GM12878 (cell line): ENCODE data around the gene SBNO1. TPM values are rescaled to one million over a fixed set of nuclear protein-coding genes. Genes with fewer than 3 reads are reported as not detected.

Source experiments
- BCLAF1 ChIP-seq: fragments of 450-650 bp; IDR thresholded peaks from 2 replicates; pipeline ENCODE4 v1.6.1; 2017; ENCODE audit warnings: antibody characterized with exemption, mild to moderate bottlenecking, moderate library complexity
- CREB1 ChIP-seq: IDR thresholded peaks from 2 replicates; pipeline ENCODE4 v1.6.1; 2012; ENCODE audit warnings: low read depth, mild to moderate bottlenecking, inconsistent platforms
- CREM ChIP-seq: IDR thresholded peaks from 2 replicates; pipeline ENCODE4 v1.6.1; 2014; ENCODE audit warnings: antibody characterized with exemption, low read depth
- CTCF ChIP-seq, 3 experiments: IDR thresholded peaks in 2 of 3; conservative IDR thresholded peaks in 1 of 3; 2 replicates each; pipeline ENCODE4 v1.5.1; 2011; ENCODE audit warnings: low read depth in 3 of 3, low read length in 3 of 3, mild to moderate bottlenecking in 3 of 3, control low read depth in 2 of 3, moderate library complexity in 2 of 3, inconsistent platforms in 1 of 3, mixed read lengths in 1 of 3; ENCODE audit not compliant: control insufficient read depth in 2 of 3, insufficient read depth in 1 of 3; ENCODE audit errors: extremely low read depth in 1 of 3
- EED ChIP-seq: sonication (generic); IDR thresholded peaks from 2 replicates; pipeline ENCODE4 v1.6.1; 2016; ENCODE audit warnings: antibody characterized with exemption, low read depth
- FOXM1 ChIP-seq: IDR thresholded peaks from 2 replicates; pipeline ENCODE4 v1.6.1; 2012; ENCODE audit warnings: low read depth, mild to moderate bottlenecking, inconsistent platforms, low read length, moderate library complexity
- GATAD2B ChIP-seq: fragments of 450-650 bp; conservative IDR thresholded peaks from 2 replicates; pipeline ENCODE4 v1.6.1; 2017; ENCODE audit warnings: low read depth, mild to moderate bottlenecking, moderate library complexity
- IRF4 ChIP-seq: IDR thresholded peaks from 2 replicates; pipeline ENCODE4 v1.6.1; 2011; ENCODE audit warnings: low read depth, low read length
- MTA2 ChIP-seq: fragments of 450-650 bp; IDR thresholded peaks from 2 replicates; pipeline ENCODE4 v1.6.1; 2016; ENCODE audit warnings: low read depth, mild to moderate bottlenecking, moderate library complexity
- PAX8 ChIP-seq: fragments of 450-650 bp; IDR thresholded peaks from 2 replicates; pipeline ENCODE4 v1.6.1; 2017; ENCODE audit warnings: mild to moderate bottlenecking, moderate library complexity
- POLR2A ChIP-seq: IDR thresholded peaks from 2 replicates; pipeline ENCODE4 v1.6.1; 2011; ENCODE audit warnings: low read depth, mild to moderate bottlenecking, low read length
- POLR2AphosphoS2 ChIP-seq: IDR thresholded peaks from 2 replicates; pipeline ENCODE4 v1.6.1; 2011; ENCODE audit warnings: low read depth, mild to moderate bottlenecking, low read length, improper control_type of control experiment, moderate library complexity
- RCOR1 ChIP-seq: conservative IDR thresholded peaks from 2 replicates; pipeline ENCODE4 v1.6.1; 2012; ENCODE audit warnings: low read depth, low read length, improper control_type of control experiment
- RFX5 ChIP-seq: IDR thresholded peaks from 2 replicates; pipeline ENCODE4 v1.6.1; 2011; ENCODE audit warnings: low read depth, low read length, improper control_type of control experiment
- SMARCA5 ChIP-seq: fragments of 450-650 bp; IDR thresholded peaks from 2 replicates; pipeline ENCODE4 v1.6.1; 2017; ENCODE audit warnings: mild to moderate bottlenecking
- SUPT20H ChIP-seq: IDR thresholded peaks from 2 replicates; pipeline ENCODE4 v1.6.1; 2011; ENCODE audit warnings: low read depth, mild to moderate bottlenecking, low read length, moderate library complexity, borderline replicate concordance; ENCODE audit not compliant: control insufficient read depth
- SUZ12 ChIP-seq: fragments of 200-600 bp; sonication (generic); IDR thresholded peaks from one replicate; pipeline ENCODE4 v1.6.1; 2018; ENCODE audit warnings: antibody characterized with exemption, mild to moderate bottlenecking; ENCODE audit not compliant: unreplicated experiment
- YBX1 ChIP-seq: fragments of 450-650 bp; IDR thresholded peaks from 2 replicates; pipeline ENCODE4 v1.6.1; 2016; ENCODE audit warnings: antibody characterized with exemption
- YY1 ChIP-seq: IDR thresholded peaks from 2 replicates; pipeline ENCODE4 v1.6.1; 2011; ENCODE audit warnings: low read depth, mild to moderate bottlenecking, low read length
- ZBTB11 ChIP-seq: fragments of 450-650 bp; formaldehyde crosslinking; IDR thresholded peaks from 2 replicates; pipeline ENCODE4 v1.5.0; 2022; ENCODE audit warnings: mild to moderate bottlenecking, missing genetic modification characterization
- polyA plus RNA-seq, 11 experiments: library from polyadenylated mRNA; depleted of rRNA in 4 of 11; unstranded in 6 of 11; stranded (reverse) in 5 of 11; fragments of >200 nt; fragmentation: Nextera tagmentation in 4 of 11; fragmentation: Illumina TruSeq in 1 of 11; extraction: Ambion mirVana in 4 of 11; extraction: Trizol in 1 of 11; gene quantifications; 1 replicate in 1 of 11; 2 replicates in 10 of 11; pipeline versions ENCODE4 v1.2.1 to v1.2.3, GENCODE V29; 2011 to 2016; ENCODE audit warnings: inconsistent platforms in 2 of 11, missing spikeins in 2 of 11, low read depth in 1 of 11
- total RNA-seq, 4 experiments: library from RNA; depleted of rRNA in 3 of 4; stranded (reverse); fragments of >200 nt in 3 of 4; fragmentation: Illumina TruSeq in 1 of 4; extraction: Trizol in 1 of 4; gene quantifications; 2 replicates each; pipeline versions ENCODE4 v1.2.1 to v1.2.3, GENCODE V29; 2013 to 2021

Gene SBNO1
- total and polyA plus RNA-seq, 10 of the 15 experiments (the other 5 are each of a cell fraction or from before 2014, with no cell fraction given) = 7.5 to 39.7 (median 20.9) TPM

GRCh38 chr12:123269395-123269892 lies 95.2 kb downstream of the SBNO1 start (continued):
- TF ChIP-seq CTCF (IDR thresholded peaks at IDR 0.05 in 2 of 3, conservative IDR thresholded peaks at IDR 0.05 in 1 of 3; ENCODE audit: control insufficient read depth in 2 of 3, extremely low read depth in 1 of 3, insufficient read depth in 1 of 3, low read depth in 3 of 3, low read length in 3 of 3) = peak in 2 of 3 experiments; percentile 19 to 21; a peak in 2 of 6 replicates
- TF ChIP-seq SUZ12 = no peak
- TF ChIP-seq CREB1 = 0 out of 2 replicates have a peak, but pooled peaks have one; percentile 10
- no peak for TF ChIP-seq YBX1
- no peak for TF ChIP-seq SUPT20H
- no peak for TF ChIP-seq SMARCA5
- TF ChIP-seq EED = no peak
- no peak for TF ChIP-seq ZBTB11 (CRISPR knock-in tag)
- no peak for TF ChIP-seq FOXM1
- TF ChIP-seq MTA2 = no peak
- TF ChIP-seq POLR2A = peak; percentile 73
- no peak for TF ChIP-seq POLR2AphosphoS2
- TF ChIP-seq CREM = no peak; the same call in 1 of the 2 replicates
- TF ChIP-seq YY1 = peak; percentile 83
- TF ChIP-seq PAX8 = no peak
- no peak for TF ChIP-seq BCLAF1
- TF ChIP-seq RCOR1 = no peak
- no peak for TF ChIP-seq IRF4
- TF ChIP-seq GATAD2B = 0 out of 2 replicates have a peak, but pooled peaks have one; percentile 17
- no peak for TF ChIP-seq RFX5
